Body of pancreas (tissue), 4 donors: ENCODE results near the gene TCIRG1. TPM values are rescaled to one million over a fixed set of nuclear protein-coding genes. Genes with fewer than 3 reads are reported as not detected.

ENCODE experiments used
- ATAC-seq: fragments of 150-250 bp; one replicate; pipeline ENCODE4 v1.9.1; 2016
- DNase-seq, 4 donors: peaks; one replicate each; pipeline ENCODE4 v3.0.0-alpha.2; 2019
- H3K27ac ChIP-seq, 4 donors: fragments of 200-600 bp; sonication (generic); 1 replicate in 3 of 4; 2 replicates in 1 of 4; pipeline versions ENCODE4 v1.5.1 to v1.6.1; 2016 to 2019; ENCODE audit warnings: mild to moderate bottlenecking in 1 of 4, mixed read lengths in 1 of 4, moderate library complexity in 1 of 4
- H3K27me3 ChIP-seq, 2 donors: fragments of 200-600 bp; sonication (generic); one replicate each; pipeline ENCODE4 v1.6.0; 2016; ENCODE audit warnings: mild to moderate bottlenecking in 1 of 2
- H3K36me3 ChIP-seq, 2 donors: fragments of 200-600 bp; sonication (generic); replicated peaks in 1 of 2; 2 replicates each; pipeline ENCODE4 v1.5.1; 2016; ENCODE audit warnings: low read depth in 2 of 2; ENCODE audit not compliant: insufficient read depth in 1 of 2
- H3K4me1 ChIP-seq: fragments of 200-600 bp; sonication (generic); one replicate; pipeline ENCODE4 v1.6.0; 2016
- H3K4me3 ChIP-seq, 2 donors: fragments of 200-600 bp; sonication (generic); 1 replicate in 1 of 2; 2 replicates in 1 of 2; pipeline ENCODE4 v1.5.1; 2016 to 2019
- H3K9me3 ChIP-seq, 3 donors: fragments of 200-600 bp; sonication (generic); 1 replicate in 2 of 3; 2 replicates in 1 of 3; pipeline ENCODE4 v1.5.1; 2016
- CTCF ChIP-seq, 7 experiments: fragments of 450-650 bp in 4 of 7; fragments of 200-600 bp in 3 of 7; sonication (generic) in 3 of 7; IDR thresholded peaks; one replicate each; pipeline ENCODE4 v1.5.1; 2016 to 2019; ENCODE audit warnings: antibody characterized with exemption in 7 of 7
- POLR2A ChIP-seq, 3 donors: fragments of 450-650 bp; IDR thresholded peaks; one replicate each; pipeline ENCODE4 v1.6.1; 2016; ENCODE audit warnings: antibody characterized with exemption in 3 of 3, mild to moderate bottlenecking in 2 of 3
- WGBS, 2 donors: methylation state at CpG; one replicate each; pipeline ENCODE4 v1.1.5; 2017; 5-methylcytosine and 5-hydroxymethylcytosine counted together
- intact Hi-C: fragments of 100-400 bp; cut with DNase I; formaldehyde crosslinking; loops from one replicate; pipeline ENCODE4 v1.15.1; 2023
- total RNA-seq, 2 donors: library from RNA; depleted of rRNA; stranded (reverse); fragments of >200 nt; gene quantifications; one replicate each; pipeline ENCODE4 v1.1.0, GENCODE V29; 2016

Gene TCIRG1
- total RNA-seq, 2 donors from 2014 or later, result 488 to 798 TPM

GRCh38 chr11:68074584-68075352, 35.9 kb downstream of the TCIRG1 start:
- TF ChIP-seq POLR2A (IDR thresholded peaks at IDR 0.05) (no peak), CTCF (IDR thresholded peaks at IDR 0.05) (no peak)
- ATAC-seq (no peak), DNase-seq (no peak)
- Histone ChIP-seq H3K27me3 (no peaks in the 10 kb centered on the region), H3K4me3 (no peak overlapping the region), H3K36me3 (peaks cover 0 to 13% of the 10 kb centered on the region in 2 donors), H3K27ac (no peak overlapping the region), H3K4me1 (peaks cover 24% of the 10 kb centered on the region), H3K9me3 (no peaks in the 10 kb centered on the region)
- 42 to 49% methylated on average over 10 of the region's 10 CpGs for WGBS, 2 donors
- intact Hi-C loops, result no loop called here

- H3K27ac ChIP-seq, result no peak overlapping the region
- TF ChIP-seq CTCF (IDR thresholded peaks at IDR 0.05) (peak in 5 of 7 experiments; percentile 7 to 48 (median 23)), POLR2A (IDR thresholded peaks at IDR 0.05) (no peak)
- ATAC-seq, result no peak
- intact Hi-C loops, result no loop called here
- H3K36me3 ChIP-seq, result peaks cover 0 to 10% of the 10 kb centered on the region in 2 donors
- no peaks in the 10 kb centered on the region for H3K9me3 ChIP-seq
- peaks cover 32% of the 10 kb centered on the region for H3K4me1 ChIP-seq
- 72 to 77% methylated on average over 11 of the region's 11 CpGs for WGBS, 2 donors
- no peaks in the 10 kb centered on the region for H3K27me3 ChIP-seq
- no peak overlapping the region for H3K4me3 ChIP-seq
- DNase-seq, result peak in 1 of 4 donors; percentile 44
These were observed 37.7 kb downstream of the TCIRG1 start for GRCh38 chr11:68076371-68077042.

- TF ChIP-seq CTCF (IDR thresholded peaks at IDR 0.05) (peak in 1 of 7 experiments; percentile 13), POLR2A (IDR thresholded peaks at IDR 0.05) (no peak)
- Histone ChIP-seq H3K4me3 (no peak overlapping the region), H3K9me3 (no peaks in the 10 kb centered on the region), H3K36me3 (peaks cover 0 to 5% of the 10 kb centered on the region in 2 donors), H3K4me1 (peaks cover 45% of the 10 kb centered on the region), H3K27me3 (no peaks in the 10 kb centered on the region), H3K27ac (peak overlapping the region in 2 of 4 donors; percentile 27 to 42)
- DNase-seq, result peak in 1 of 4 donors; percentile 37
- WGBS, 2 donors, result 68 to 70% methylated on average over 8 of the region's 8 CpGs
- no peak for ATAC-seq
- intact Hi-C loops, result no loop called here
These were observed 39.1 kb downstream of the TCIRG1 start for GRCh38 chr11:68077617-68078582.

- intact Hi-C loops, result no loop called here
- no peak for TF ChIP-seq CTCF (IDR thresholded peaks at IDR 0.05)
- TF ChIP-seq POLR2A (IDR thresholded peaks at IDR 0.05), result no peak
- Histone ChIP-seq H3K27me3 (no peaks in the 10 kb centered on the region), H3K9me3 (no peaks in the 10 kb centered on the region), H3K36me3 (no peaks in the 10 kb centered on the region), H3K27ac (peak overlapping the region; percentile 43 to 69 (median 48)), H3K4me1 (peaks cover 50% of the 10 kb centered on the region), H3K4me3 (no peak overlapping the region)
- no peak for DNase-seq
- ATAC-seq, result no peak
- WGBS, 2 donors, result 91 to 93% methylated on average over 7 to 8 of the region's 8 CpGs
These were observed 42.0 kb downstream of the TCIRG1 start for GRCh38 chr11:68080860-68081259.
